Activated CD8-positive, alpha-beta memory T cell treated with anti-CD3 and anti-CD28 coated beads, Interleukin-2, amount 50 U/mL, for 24 hours (primary cell): ENCODE data around the gene MZF1.

ENCODE experiments used
- DNase-seq: peaks from one replicate; pipeline ENCODE4 v3.0.0-alpha.2; 2020; ENCODE audit errors: extremely low read depth

MZF1 gene

GRCh38 chr19:58570770-58571574 lies 2.2 kb downstream of the MZF1 start:
- DNase-seq: no peak

DNA sequence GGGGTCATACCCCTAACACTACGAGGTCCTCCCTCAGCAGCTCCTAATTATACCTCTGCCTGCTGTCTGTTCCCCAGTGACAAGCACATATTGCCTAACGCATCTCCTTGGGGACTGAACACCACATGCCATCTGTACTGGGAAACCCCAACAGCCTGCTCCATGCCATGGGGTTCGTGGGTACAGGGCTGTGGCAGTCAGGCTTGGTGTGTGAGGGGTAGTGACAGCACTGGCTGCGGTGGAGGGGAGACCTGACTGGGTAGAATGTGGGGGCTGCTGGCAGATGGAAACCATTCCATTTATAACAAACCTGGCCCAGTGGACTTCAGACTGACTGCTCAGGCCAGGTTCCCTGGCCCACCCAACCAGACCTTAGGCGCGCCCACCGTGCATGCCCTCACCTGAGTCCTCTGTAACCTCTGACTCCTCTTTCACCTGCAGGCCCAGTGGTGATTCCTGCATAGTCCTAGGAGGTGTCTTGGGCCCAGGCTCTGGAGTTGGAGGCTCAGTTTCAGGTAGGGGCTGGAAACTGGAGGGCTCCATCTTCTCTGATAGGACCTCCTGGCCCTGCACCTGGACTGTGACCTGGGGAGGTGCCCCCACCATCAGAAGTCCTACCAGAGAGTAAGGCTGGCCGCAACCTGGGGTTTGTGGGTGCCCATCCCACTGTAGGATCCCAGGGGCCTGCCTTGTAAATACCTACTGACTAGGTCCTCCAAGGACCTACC lies 3.0 kb downstream of the MZF1 start:
- DNase-seq: no peak

DNA sequence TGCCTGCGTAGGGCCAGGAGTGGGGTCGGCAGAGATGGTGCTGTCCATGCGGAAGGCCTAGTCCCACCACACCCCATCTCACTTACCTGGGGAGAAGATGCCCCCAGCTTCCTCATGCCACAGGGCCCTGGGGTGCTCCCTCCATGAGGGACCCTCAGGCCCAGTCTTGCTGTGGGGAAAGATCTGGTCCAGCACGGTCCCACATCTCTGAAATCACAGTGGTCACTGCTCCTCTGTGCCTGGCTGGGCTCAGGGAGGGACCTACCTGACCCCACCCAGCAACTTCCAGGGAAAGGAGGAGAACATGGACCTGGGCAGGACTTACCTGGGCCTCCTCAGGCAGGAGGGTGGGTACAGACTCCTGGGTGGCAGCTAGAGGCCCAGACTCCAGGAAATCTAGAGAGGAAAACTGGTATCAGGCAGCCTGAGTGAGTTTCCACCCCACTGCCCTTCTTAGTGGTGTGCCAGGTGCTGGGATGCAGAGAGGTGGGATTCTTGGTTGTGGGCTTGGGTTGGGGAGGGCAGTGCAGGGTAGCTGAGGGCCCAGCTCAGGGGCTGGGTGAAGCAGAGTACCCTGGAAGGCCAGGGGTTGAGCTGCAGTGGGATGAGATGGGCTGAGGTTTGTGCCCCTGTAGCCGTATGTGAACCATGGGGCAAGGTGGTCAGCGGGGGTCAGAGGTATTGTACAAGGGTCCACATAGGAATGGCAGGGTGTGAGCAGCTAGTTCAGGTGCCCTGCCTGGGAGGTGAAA lies 3.8 kb downstream of the MZF1 start:
- DNase-seq: no peak

GRCh38 chr19:58568453-58569130 lies 4.5 kb downstream of the MZF1 start:
- DNase-seq: no peak

- DNase-seq: no peak
Measured at GRCh38 chr19:58566989-58567388, 6.1 kb downstream of the MZF1 start.

DNA sequence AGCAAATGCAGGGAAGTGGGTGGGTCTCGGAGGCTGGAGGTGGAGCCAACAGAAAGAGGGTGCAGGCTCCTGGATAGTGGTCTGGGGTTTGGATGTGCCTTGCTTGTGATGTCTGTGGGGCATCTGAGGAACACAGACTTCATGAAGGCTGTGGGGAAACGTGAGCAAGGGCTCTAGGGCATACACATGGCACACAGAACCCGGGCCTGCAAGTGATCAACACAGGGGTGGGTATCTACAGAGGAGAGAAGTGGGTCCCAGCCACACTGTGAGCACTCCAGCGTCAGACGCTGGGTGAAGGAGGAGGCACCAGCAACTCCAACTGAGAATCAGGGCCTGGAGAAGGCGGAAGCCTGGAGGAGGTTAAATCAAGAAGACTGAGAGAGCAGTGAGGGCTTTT lies 9.3 kb downstream of the MZF1 start:
- DNase-seq: no peak

DNA sequence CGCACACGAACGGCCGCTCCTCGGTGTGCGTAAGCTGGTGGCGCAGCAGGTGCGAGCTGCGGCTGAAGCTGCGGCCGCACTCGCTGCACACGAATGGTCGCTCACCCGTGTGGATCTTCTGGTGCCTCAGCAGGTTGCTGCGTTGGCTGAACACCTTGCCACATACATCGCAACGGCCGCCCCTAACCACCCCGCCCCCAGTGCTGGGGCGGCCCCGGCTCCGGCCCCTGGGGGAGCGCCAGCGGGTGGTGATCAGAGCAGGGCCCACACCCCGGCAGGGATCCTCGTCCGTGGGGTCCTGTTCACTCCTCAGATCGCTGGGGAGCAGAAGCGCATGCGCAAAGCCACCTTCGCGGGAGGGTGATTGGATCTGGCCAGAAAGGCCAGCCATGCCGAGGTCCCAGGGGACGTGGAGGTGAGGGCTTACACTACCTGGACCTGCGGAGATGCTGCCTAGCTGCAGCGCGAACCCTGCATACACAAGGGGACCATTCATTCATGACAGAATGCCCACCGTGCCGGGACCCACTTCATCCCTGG lies 10.0 kb downstream of the MZF1 start:
- no peak for DNase-seq

- DNase-seq: no peak
Measured at GRCh38 chr19:58562122-58563033, 10.8 kb downstream of the MZF1 start.

DNA sequence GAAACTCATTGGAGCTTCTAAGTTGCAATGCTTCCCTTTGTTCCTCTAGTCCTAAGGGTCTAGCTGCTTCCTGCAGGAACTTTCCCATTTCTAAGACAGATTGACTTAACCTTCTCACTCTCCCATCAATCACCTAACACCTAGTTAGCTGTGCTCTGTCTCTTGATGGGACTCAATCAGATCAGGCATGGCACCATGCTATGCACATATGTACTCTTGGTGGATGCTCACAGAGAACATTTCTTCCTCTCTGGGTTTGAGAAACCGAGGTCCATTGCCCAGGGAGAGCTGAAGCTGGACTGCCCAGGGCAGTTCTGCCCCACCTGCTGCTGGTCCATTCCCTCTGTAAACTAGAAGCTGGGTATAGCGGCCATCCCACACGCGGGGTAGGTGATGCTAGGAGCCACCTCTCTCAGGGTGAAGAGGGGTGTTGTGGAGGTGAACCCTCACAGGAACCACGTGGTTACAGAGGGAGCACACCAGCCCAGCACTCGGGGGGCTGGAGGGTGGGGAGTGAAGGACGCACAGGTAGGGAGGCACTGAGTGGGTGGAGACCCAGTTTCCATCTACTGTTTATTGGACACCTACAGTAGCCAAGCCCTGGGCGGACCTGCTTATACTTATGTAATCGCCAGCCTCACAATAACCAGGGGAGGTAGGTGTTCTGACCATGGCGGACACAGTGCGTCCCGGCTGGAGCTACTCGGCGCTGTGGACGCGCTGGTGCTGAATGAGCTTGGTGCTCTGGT lies 11.6 kb downstream of the MZF1 start:
- no peak for DNase-seq

DNA sequence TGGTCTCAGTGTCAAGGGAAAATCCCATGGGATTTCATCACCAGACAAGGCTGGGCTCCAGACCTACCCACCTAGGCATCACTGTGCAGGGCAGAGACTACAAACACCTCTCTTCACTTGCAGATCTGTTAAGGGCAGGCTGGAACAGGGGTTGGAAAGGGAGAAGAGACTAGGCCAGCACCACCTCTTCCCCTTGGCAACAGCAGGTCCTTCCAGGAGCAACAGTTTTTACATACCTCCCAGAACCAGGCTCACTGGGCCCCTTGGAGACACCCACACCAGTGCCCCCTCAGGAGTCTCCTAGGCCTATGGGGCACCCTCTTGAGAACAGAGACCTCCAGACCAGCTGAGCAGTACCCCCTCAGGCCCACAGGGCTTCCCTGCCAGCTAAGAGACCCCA lies 12.2 kb downstream of the MZF1 start:
- no peak for DNase-seq

- no peak for DNase-seq
Measured at GRCh38 chr19:58560007-58560887, 12.9 kb downstream of the MZF1 start.

GRCh38 chr19:58559275-58560006 lies 13.7 kb downstream of the MZF1 start:
- peak; percentile 69 for DNase-seq

DNA sequence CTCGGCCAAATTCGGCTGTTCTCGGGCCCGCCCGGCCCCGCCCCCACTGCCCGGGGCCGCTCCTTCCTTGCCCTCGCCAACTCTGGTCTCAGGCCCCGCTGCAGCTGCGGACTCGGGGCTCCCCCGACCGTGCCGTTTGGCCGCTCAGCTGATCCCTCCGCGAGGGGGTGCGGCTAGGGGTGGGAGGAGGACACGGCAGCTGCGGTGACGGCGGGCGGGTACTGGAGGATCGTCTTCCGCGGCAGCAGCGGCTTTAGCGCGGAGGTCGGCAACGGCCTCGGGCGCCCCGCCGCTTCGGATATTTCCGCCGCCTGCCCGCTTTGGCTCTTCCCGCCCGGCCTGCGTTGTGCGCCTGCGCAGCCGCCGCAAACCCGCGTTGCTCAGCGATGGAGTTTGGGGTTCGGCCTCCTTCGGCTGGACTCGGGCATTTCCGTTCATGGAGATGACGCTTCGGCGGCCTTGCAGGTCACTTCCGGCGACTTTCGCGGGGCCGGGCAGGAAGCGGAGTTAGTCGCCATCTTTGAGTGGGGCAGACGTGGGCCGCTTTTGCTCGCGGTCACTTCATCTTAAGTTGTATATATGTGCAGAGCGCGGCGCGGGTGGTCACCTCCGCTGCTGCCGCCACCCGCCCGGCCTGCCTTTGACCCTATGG lies 14.4 kb downstream of the MZF1 start:
- DNase-seq: peak; percentile 98

DNA sequence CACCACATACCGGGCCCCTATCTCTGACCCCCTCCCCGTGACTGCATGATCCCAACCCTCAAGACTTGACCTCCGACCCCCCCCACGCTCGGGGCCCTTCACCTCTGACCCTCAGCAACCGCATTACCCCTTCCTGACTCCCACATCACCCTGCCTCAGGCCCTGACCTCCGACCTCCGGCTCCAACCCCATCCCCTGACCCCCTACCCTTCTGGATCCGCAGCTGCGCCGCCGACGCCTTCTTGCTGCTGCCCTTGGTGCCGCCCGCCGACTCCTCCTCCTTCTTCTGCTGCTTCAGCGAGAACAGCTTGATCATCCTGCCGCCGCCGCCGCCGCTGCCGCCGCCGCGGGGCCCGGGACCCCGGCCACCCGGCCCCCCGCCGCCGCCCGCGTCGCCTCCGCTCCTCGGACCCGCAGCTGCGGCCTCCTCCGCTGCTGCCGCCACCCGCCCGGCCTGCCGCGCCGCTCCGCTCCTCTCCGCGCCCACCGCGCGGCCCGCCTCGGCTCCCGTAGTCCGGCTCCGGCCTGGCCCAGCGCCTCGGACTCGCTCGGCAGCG lies 15.0 kb downstream of the MZF1 start, which contains the start of gene UBE2M:
TSS of gene UBE2M (minus strand) at position 546 of the 557 bp plus-strand sequence. CDS start at position 316, 230 bp downstream.
- no peak for DNase-seq

DNA sequence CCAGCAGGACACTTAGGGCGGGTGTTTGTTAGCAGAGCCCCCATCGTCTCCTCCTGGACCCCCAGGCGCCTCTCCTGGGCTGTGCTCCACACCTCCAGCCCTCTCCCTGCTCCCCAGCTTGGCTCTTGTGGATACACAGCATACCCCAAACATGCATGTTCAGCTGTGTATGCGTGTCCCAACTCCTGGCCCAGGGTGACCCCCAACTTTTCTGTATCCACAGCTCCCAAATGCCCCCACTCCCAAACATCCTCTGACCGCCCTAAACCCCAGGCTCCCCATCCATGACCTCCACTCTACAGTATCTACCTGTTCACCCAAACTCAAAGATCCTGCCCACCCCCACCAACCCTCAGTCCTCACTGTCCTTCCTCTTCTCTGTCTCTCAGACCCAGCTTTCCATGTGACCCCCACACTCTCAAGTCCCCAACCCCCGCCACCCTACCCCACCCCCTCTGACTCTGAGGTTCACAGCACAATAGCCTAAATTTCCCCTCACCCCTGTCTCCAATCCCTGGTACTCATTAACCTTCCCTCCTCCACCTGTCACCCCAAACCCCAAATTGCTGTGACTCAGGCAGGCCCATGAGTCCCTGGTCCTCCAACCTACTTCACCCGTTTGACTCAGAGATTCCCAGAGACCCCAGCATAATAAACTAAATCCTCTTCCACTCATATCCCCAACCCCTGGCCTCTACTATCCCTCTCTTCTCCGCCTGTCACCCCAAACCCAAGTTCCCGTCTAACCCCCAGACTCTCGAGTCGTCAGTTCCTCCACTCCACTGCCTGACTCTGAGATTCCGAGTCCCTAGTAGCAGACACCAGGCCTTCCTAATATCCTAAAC lies 15.7 kb downstream of the MZF1 start:
- no peak for DNase-seq

- DNase-seq: no peak
Measured at GRCh38 chr19:58556622-58557220, 16.4 kb downstream of the MZF1 start.
